Neuronal stem cell (in vitro differentiated cells): ENCODE data around the gene HES2.

Experiments used
- DNase-seq: peaks from one replicate; pipeline ENCODE4 v3.0.0-alpha.2; 2013; ENCODE audit warnings: low spot score
- H2AFZ ChIP-seq: one replicate; pipeline ENCODE4 v1.6.1; 2013; ENCODE audit warnings: mild to moderate bottlenecking, low read length, inconsistent platforms
- H2AK5ac ChIP-seq: 2 replicates; pipeline ENCODE4 v1.6.1; 2013; ENCODE audit warnings: low read depth, mild to moderate bottlenecking, inconsistent platforms, low read length, moderate library complexity, mixed read lengths
- H2BK120ac ChIP-seq: 2 replicates; pipeline ENCODE4 v1.6.1; 2013; ENCODE audit warnings: low read depth, mild to moderate bottlenecking, inconsistent platforms, low read length, moderate library complexity, mixed read lengths
- H2BK12ac ChIP-seq: one replicate; pipeline ENCODE4 v1.6.1; 2013; ENCODE audit warnings: low read length, inconsistent platforms
- H2BK15ac ChIP-seq: 2 replicates; pipeline ENCODE4 v1.6.1; 2013; ENCODE audit warnings: mild to moderate bottlenecking, low read length, inconsistent platforms, mixed read lengths
- H2BK5ac ChIP-seq: one replicate; pipeline ENCODE4 v1.6.1; 2013; ENCODE audit warnings: inconsistent platforms, mild to moderate bottlenecking, low read length, moderate library complexity
- H3K14ac ChIP-seq: one replicate; pipeline ENCODE4 v1.6.1; 2013; ENCODE audit warnings: low read length, inconsistent platforms
- H3K18ac ChIP-seq: 2 replicates; pipeline ENCODE4 v1.6.1; 2013; ENCODE audit warnings: low read length, inconsistent platforms
- H3K23ac ChIP-seq: 2 replicates; pipeline ENCODE4 v1.6.1; 2013; ENCODE audit warnings: low read depth, mild to moderate bottlenecking, mixed read lengths, low read length, inconsistent platforms; ENCODE audit not compliant: poor library complexity
- H3K27ac ChIP-seq: replicated peaks from 3 replicates; pipeline ENCODE4 v1.5.1; 2013; ENCODE audit warnings: low read length, inconsistent platforms
- H3K27me3 ChIP-seq, 3 experiments: 2 replicates each; pipeline ENCODE4 v1.6.1; 2013; ENCODE audit warnings: low read length in 3 of 3, mild to moderate bottlenecking in 2 of 3, inconsistent platforms in 1 of 3, low read depth in 1 of 3, mixed read lengths in 1 of 3, moderate library complexity in 1 of 3; ENCODE audit not compliant: control insufficient read depth in 3 of 3, insufficient read depth in 3 of 3
- H3K36me3 ChIP-seq, 2 donors: replicated peaks in 1 of 2; 2 replicates each; pipeline ENCODE4 v1.6.1; 2013; ENCODE audit warnings: low read length in 2 of 2; ENCODE audit not compliant: control insufficient read depth in 2 of 2, insufficient read depth in 2 of 2
- H3K4ac ChIP-seq: 2 replicates; pipeline ENCODE4 v1.6.1; 2013; ENCODE audit warnings: inconsistent platforms, mild to moderate bottlenecking, low read length, moderate library complexity
- H3K4me1 ChIP-seq, 2 donors: 1 replicate in 1 of 2; 2 replicates in 1 of 2; pipeline ENCODE4 v1.6.1; 2013; ENCODE audit warnings: low read length in 2 of 2, low read depth in 1 of 2; ENCODE audit not compliant: control insufficient read depth in 2 of 2, insufficient read depth in 1 of 2
- H3K4me2 ChIP-seq: one replicate; pipeline ENCODE4 v1.6.1; 2013; ENCODE audit warnings: mild to moderate bottlenecking, low read length, inconsistent platforms; ENCODE audit not compliant: insufficient read depth, poor library complexity, severe bottlenecking
- H3K4me3 ChIP-seq, 2 donors: 2 replicates each; pipeline ENCODE4 v1.5.1; 2013; ENCODE audit warnings: low read length in 2 of 2, mild to moderate bottlenecking in 2 of 2, inconsistent platforms in 1 of 2, moderate library complexity in 1 of 2
- H3K79me1 ChIP-seq: one replicate; pipeline ENCODE4 v1.6.1; 2013; ENCODE audit warnings: low read depth, mild to moderate bottlenecking, inconsistent platforms, low read length, moderate library complexity
- H3K9ac ChIP-seq: one replicate; pipeline ENCODE4 v1.6.1; 2013; ENCODE audit warnings: mild to moderate bottlenecking, low read depth, low read length, inconsistent platforms; ENCODE audit not compliant: poor library complexity
- H3K9me3 ChIP-seq, 2 donors: replicated peaks in 1 of 2; 2 replicates each; pipeline versions ENCODE3 to v1.6.1; 2013; ENCODE audit warnings: low read length in 2 of 2, mild to moderate bottlenecking in 2 of 2, inconsistent platforms in 1 of 2, low read depth in 1 of 2, mixed read lengths in 1 of 2, moderate library complexity in 1 of 2; ENCODE audit not compliant: control insufficient read depth in 2 of 2, insufficient read depth in 1 of 2
- H4K8ac ChIP-seq: one replicate; pipeline ENCODE4 v1.6.1; 2013; ENCODE audit warnings: low read depth, mild to moderate bottlenecking, inconsistent platforms, low read length, moderate library complexity
- H4K91ac ChIP-seq: one replicate; pipeline ENCODE4 v1.6.1; 2013; ENCODE audit warnings: low read length, low read depth, mild to moderate bottlenecking, inconsistent platforms; ENCODE audit not compliant: poor library complexity
- WGBS, 2 donors: extraction: QIAGEN DNeasy Blood & Tissue Kit; methylation state at CpG; one replicate each; pipeline ENCODE4 v1.1.7; 2013; ENCODE audit warnings: missing lambda C conversion rate in 2 of 2, mixed read lengths in 1 of 2; ENCODE audit not compliant: insufficient read length in 2 of 2, insufficient replicate concordance in 1 of 2; ENCODE audit errors: extremely low coverage in 2 of 2; 5-methylcytosine and 5-hydroxymethylcytosine counted together

The HES2 gene

GRCh38 chr1:6409053-6409452 is 10.7 kb downstream of the HES2 start:
- Histone ChIP-seq H2BK120ac (no peak overlapping the region), H2AK5ac (no peak overlapping the region), H3K9me3 (no peaks in the 10 kb centered on the region), H3K18ac (no peak overlapping the region), H3K4me1 (no peaks in the 10 kb centered on the region), H2BK15ac (no peak overlapping the region), H3K14ac (no peak overlapping the region), H3K36me3 (no peaks in the 10 kb centered on the region), H3K9ac (no peak overlapping the region), H3K23ac (no peak overlapping the region), H4K8ac (no peak overlapping the region), H3K27ac (no peak overlapping the region), H3K4ac (no peak overlapping the region), H2BK12ac (no peak overlapping the region), H2AFZ (no peak overlapping the region), H3K4me3 (no peak overlapping the region), H2BK5ac (no peak overlapping the region), H3K4me2 (no peak overlapping the region), H3K79me1 (no peaks in the 10 kb centered on the region), H3K27me3 (peaks cover 0 to 25% (median 0%) of the 10 kb centered on the region in 3 experiments), H4K91ac (no peak overlapping the region)
- no CpG with 5 or more reads among the region's 4 CpGs for WGBS, 2 donors
- DNase-seq, result no peak

GRCh38 chr1:6408023-6408422 is 11.7 kb downstream of the HES2 start:
- no peaks in the 10 kb centered on the region for H3K79me1 ChIP-seq

GRCh38 chr1:6401673-6402072 is 18.0 kb downstream of the HES2 start:
- Histone ChIP-seq H3K9ac (no peak overlapping the region), H3K36me3 (no peaks in the 10 kb centered on the region), H3K27me3 (peaks cover 0 to 11% (median 0%) of the 10 kb centered on the region in 3 experiments), H2BK12ac (no peak overlapping the region), H3K79me1 (no peaks in the 10 kb centered on the region), H2AK5ac (no peak overlapping the region), H2BK5ac (no peak overlapping the region), H3K18ac (no peak overlapping the region), H3K14ac (no peak overlapping the region), H2AFZ (no peak overlapping the region), H3K9me3 (no peaks in the 10 kb centered on the region), H3K4me1 (no peaks in the 10 kb centered on the region), H3K27ac (no peak overlapping the region), H4K8ac (no peak overlapping the region), H3K23ac (no peak overlapping the region), H2BK120ac (no peak overlapping the region), H3K4ac (no peak overlapping the region), H3K4me2 (no peak overlapping the region), H2BK15ac (no peak overlapping the region), H3K4me3 (no peak overlapping the region), H4K91ac (no peak overlapping the region)
- no peak for DNase-seq
- no CpG with 5 or more reads among the region's 6 CpGs for WGBS, 2 donors

More at GRCh38 chr1:6408023-6408422, 11.7 kb downstream of the HES2 start:
- no peak overlapping the region for H2BK5ac ChIP-seq
- no peak overlapping the region for H3K27ac ChIP-seq
- no peak overlapping the region for H4K8ac ChIP-seq
- no peak for DNase-seq
- no peak overlapping the region for H3K23ac ChIP-seq
- H3K9me3 ChIP-seq, result no peaks in the 10 kb centered on the region
- H3K9ac ChIP-seq, result no peak overlapping the region
- H3K4me1 ChIP-seq, result no peaks in the 10 kb centered on the region
- no peak overlapping the region for H3K4ac ChIP-seq
- no peak overlapping the region for H2BK120ac ChIP-seq
- no peak overlapping the region for H3K4me2 ChIP-seq
- peaks cover 0 to 24% (median 0%) of the 10 kb centered on the region in 3 experiments for H3K27me3 ChIP-seq
- H2BK15ac ChIP-seq, result no peak overlapping the region
- no peak overlapping the region for H3K4me3 ChIP-seq
- H2AK5ac ChIP-seq, result no peak overlapping the region
- no CpG with 5 or more reads among the region's 6 CpGs for WGBS, 2 donors
- no peak overlapping the region for H3K14ac ChIP-seq
- H2AFZ ChIP-seq, result no peak overlapping the region
- no peak overlapping the region for H2BK12ac ChIP-seq
- no peak overlapping the region for H4K91ac ChIP-seq
- no peak overlapping the region for H3K18ac ChIP-seq
- no peaks in the 10 kb centered on the region for H3K36me3 ChIP-seq

- Histone ChIP-seq H2AK5ac (no peak overlapping the region), H3K9me3 (no peaks in the 10 kb centered on the region), H3K23ac (no peak overlapping the region), H3K4me1 (peaks cover 0 to under 1% of the 10 kb centered on the region in 2 donors), H2BK12ac (no peak overlapping the region), H2AFZ (no peak overlapping the region), H3K18ac (no peak overlapping the region), H3K14ac (no peak overlapping the region), H3K79me1 (no peaks in the 10 kb centered on the region), H3K36me3 (no peaks in the 10 kb centered on the region), H2BK15ac (no peak overlapping the region), H3K4ac (no peak overlapping the region), H3K9ac (no peak overlapping the region), H4K8ac (no peak overlapping the region), H3K27me3 (no peaks in the 10 kb centered on the region), H2BK5ac (no peak overlapping the region), H3K4me3 (no peak overlapping the region), H4K91ac (no peak overlapping the region), H3K4me2 (no peak overlapping the region), H3K27ac (no peak overlapping the region), H2BK120ac (no peak overlapping the region)
- WGBS, 2 donors, result no CpG with 5 or more reads among the region's 3 CpGs
- no peak for DNase-seq
These were observed 20.4 kb downstream of the HES2 start for GRCh38 chr1:6399294-6399693.
